GM23338 (cell line): ENCODE data around the gene RRAS. TPM values are rescaled to one million over a fixed set of nuclear protein-coding genes. Genes with fewer than 3 reads are reported as not detected.
A peak's percentile ranks its signal among the peaks of the same experiment; 100 is the strongest.

Source experiments
- ATAC-seq: fragments of 200-7000 bp; cut with Tn5 transposase; 3 replicates; pipeline ENCODE4 v1.9.1; 2020
- DNase-seq: peaks from one replicate; pipeline ENCODE4 v3.0.0-alpha.2; 2015; ENCODE audit warnings: low spot score
- H2AFZ ChIP-seq: fragments of 200-600 bp; sonication (generic); 2 replicates; pipeline ENCODE4 v1.8.0; 2016; ENCODE audit warnings: antibody characterized with exemption, mild to moderate bottlenecking, moderate library complexity
- H3F3A ChIP-seq: fragments of 200-600 bp; sonication (generic); replicated peaks from 2 replicates; pipeline ENCODE4 v1.8.0; 2017; ENCODE audit warnings: antibody characterized with exemption, mixed run types, low read depth
- H3K27ac ChIP-seq: fragments of 200-600 bp; sonication (generic); 2 replicates; pipeline ENCODE4 v1.6.1; 2016; ENCODE audit warnings: low read depth
- H3K27me3 ChIP-seq: fragments of 200-600 bp; sonication (generic); 2 replicates; pipeline ENCODE4 v1.8.0; 2016; ENCODE audit warnings: mild to moderate bottlenecking, mixed run types, moderate library complexity; ENCODE audit not compliant: insufficient read depth
- H3K36me3 ChIP-seq: fragments of 200-600 bp; sonication (generic); 2 replicates; pipeline ENCODE4 v1.8.0; 2016; ENCODE audit warnings: mild to moderate bottlenecking; ENCODE audit not compliant: insufficient read depth
- H3K4me1 ChIP-seq: fragments of 200-600 bp; sonication (generic); 2 replicates; pipeline ENCODE4 v1.8.0; 2016; ENCODE audit warnings: mild to moderate bottlenecking, moderate library complexity; ENCODE audit not compliant: insufficient read depth
- H3K4me2 ChIP-seq: fragments of 200-600 bp; sonication (generic); 2 replicates; pipeline ENCODE4 v1.7.1; 2017; ENCODE audit warnings: mixed run types
- H3K4me3 ChIP-seq: fragments of 200-600 bp; sonication (generic); 2 replicates; pipeline ENCODE4 v1.6.1; 2016; ENCODE audit warnings: mixed run types
- H3K79me2 ChIP-seq: fragments of 200-600 bp; sonication (generic); replicated peaks from 2 replicates; pipeline ENCODE4 v1.8.0; 2017; ENCODE audit warnings: mild to moderate bottlenecking; ENCODE audit not compliant: insufficient read depth
- H3K9me2 ChIP-seq: fragments of 200-600 bp; sonication (generic); 2 replicates; pipeline ENCODE4 v1.8.0; 2017; ENCODE audit not compliant: insufficient read depth
- H4K20me1 ChIP-seq: fragments of 200-600 bp; sonication (generic); replicated peaks from 2 replicates; pipeline ENCODE4 v1.8.0; 2017; ENCODE audit warnings: mild to moderate bottlenecking; ENCODE audit not compliant: insufficient read depth
- H3K27ac Mint-ChIP-seq: 2 replicates; pipeline ENCODE4 v1.8.0; 2020; ENCODE audit warnings: inconsistent platforms, mild to moderate bottlenecking, moderate library complexity, mixed read lengths
- H3K27me3 Mint-ChIP-seq: 3 replicates; pipeline ENCODE4 v1.8.0; 2022; ENCODE audit warnings: low read depth, mild to moderate bottlenecking, moderate library complexity, mixed read lengths, inconsistent platforms; ENCODE audit not compliant: insufficient read depth, poor library complexity
- H3K36me3 Mint-ChIP-seq: 3 replicates; pipeline ENCODE4 v1.8.0; 2021; ENCODE audit warnings: low read depth, mild to moderate bottlenecking, inconsistent platforms, moderate library complexity, mixed read lengths
- H3K4me1 Mint-ChIP-seq: 3 replicates; pipeline ENCODE4 v1.8.0; 2020; ENCODE audit warnings: mild to moderate bottlenecking, inconsistent platforms, mixed read lengths
- H3K4me3 Mint-ChIP-seq: 3 replicates; pipeline ENCODE4 v1.8.0; 2021; ENCODE audit warnings: moderate library complexity, mild to moderate bottlenecking, inconsistent platforms, mixed read lengths
- H3K9me3 Mint-ChIP-seq: 3 replicates; pipeline ENCODE4 v1.8.0; 2020; ENCODE audit warnings: moderate library complexity, mild to moderate bottlenecking, inconsistent platforms, mixed read lengths
- CREB1 ChIP-seq: fragments of 250-450 bp; sonication (Bioruptor Pico); IDR thresholded peaks from 2 replicates; pipeline ENCODE4 v1.5.0; 2020; ENCODE audit warnings: low read depth, mild to moderate bottlenecking, moderate library complexity
- CTCF ChIP-seq, 2 experiments: fragments of 200-600 bp in 1 of 2; sonication (generic) in 1 of 2; conservative IDR thresholded peaks; 2 replicates each; pipeline versions ENCODE4 v1.5.1 to v1.6.1; 2016 to 2017; ENCODE audit warnings: antibody characterized with exemption in 2 of 2, low read depth in 2 of 2, mild to moderate bottlenecking in 2 of 2, moderate library complexity in 1 of 2
- EZH2phosphoT487 ChIP-seq: fragments of 200-600 bp; sonication (generic); IDR thresholded peaks from one replicate; pipeline ENCODE4 v1.8.1; 2018; ENCODE audit warnings: antibody characterized with exemption; ENCODE audit not compliant: unreplicated experiment
- JUNB ChIP-seq: IDR thresholded peaks from one replicate; pipeline ENCODE4 v1.6.1; 2016; ENCODE audit warnings: antibody characterized with exemption; ENCODE audit not compliant: unreplicated experiment
- NANOG ChIP-seq: IDR thresholded peaks from 2 replicates; pipeline ENCODE4 v1.6.1; 2016; ENCODE audit warnings: antibody characterized with exemption, borderline replicate concordance
- POLR2AphosphoS5 ChIP-seq: IDR thresholded peaks from 2 replicates; pipeline ENCODE4 v1.6.1; 2016; ENCODE audit warnings: antibody characterized with exemption, low read depth
- REST ChIP-seq: IDR thresholded peaks from one replicate; pipeline ENCODE4 v1.6.1; 2018; ENCODE audit warnings: antibody characterized with exemption; ENCODE audit not compliant: unreplicated experiment
- STAT1 ChIP-seq: IDR thresholded peaks from one replicate; pipeline ENCODE4 v1.6.1; 2016; ENCODE audit warnings: antibody characterized with exemption; ENCODE audit not compliant: unreplicated experiment
- ZNF114 ChIP-seq: fragments of 250-450 bp; sonication (Bioruptor Pico); IDR thresholded peaks from 2 replicates; pipeline ENCODE4 v1.5.0; 2020; ENCODE audit warnings: mild to moderate bottlenecking, moderate library complexity
- ZNF331 ChIP-seq: fragments of 250-450 bp; sonication (Bioruptor Pico); IDR thresholded peaks from 2 replicates; pipeline ENCODE4 v1.5.0; 2020; ENCODE audit warnings: low read depth, mild to moderate bottlenecking, moderate library complexity
- ZNF462 ChIP-seq: fragments of 250-450 bp; sonication (Bioruptor Pico); IDR thresholded peaks from 2 replicates; pipeline ENCODE4 v1.5.0; 2020; ENCODE audit warnings: mild to moderate bottlenecking, moderate library complexity
- polyA plus RNA-seq: library from polyadenylated mRNA; unstranded; fragments of >200 nt; fragmentation: Nextera tagmentation; extraction: Ambion mirVana; gene quantifications from 2 replicates; pipeline ENCODE4 v1.2.1, GENCODE V29; 2016
- total RNA-seq: library from RNA; depleted of rRNA; stranded (reverse); fragments of >200 nt; shearing (Covaris generic); gene quantifications from 2 replicates; pipeline ENCODE4 v1.2.3, GENCODE V29; 2014
- TF ChIP-seq, protein P1 (sequence below): IDR thresholded peaks from 2 replicates; pipeline ENCODE4 v1.6.1; 2016; ENCODE audit warnings: antibody characterized with exemption

Gene RRAS
- total and polyA plus RNA-seq, 2 experiments from 2014 or later, result 9.3 to 30.0 TPM

GRCh38 chr19:49593233-49594113 lies 46.5 kb downstream of the RRAS start:
- no peaks in the 10 kb centered on the region for H3K9me2 ChIP-seq
- no peaks in the 10 kb centered on the region for H3K27me3 ChIP-seq
- peak overlapping the region; percentile 88 for H3K4me2 ChIP-seq
- peak; percentile 38 for ATAC-seq
- H4K20me1 ChIP-seq, result peaks cover under 1% of the 10 kb centered on the region; the same call in 1 of the 2 replicates
- H3K79me2 ChIP-seq, result peaks cover 48% of the 10 kb centered on the region
- peaks cover 24% of the 10 kb centered on the region for H3F3A ChIP-seq
- Mint-ChIP-seq H3K4me3 (peak overlapping the region; percentile 90), H3K4me1 (peaks cover 12% of the 10 kb centered on the region), H3K27me3 (peaks cover 22% of the 10 kb centered on the region), H3K9me3 (no peaks in the 10 kb centered on the region; the same call in 2 of the 3 replicates), H3K36me3 (peaks cover 36% of the 10 kb centered on the region), H3K27ac (peak overlapping the region; percentile 93)
- TF ChIP-seq CTCF (conservative IDR thresholded peaks at IDR 0.05; ENCODE audit: low read depth in 2 of 2), result no peak
- TF ChIP-seq, protein P1, sequence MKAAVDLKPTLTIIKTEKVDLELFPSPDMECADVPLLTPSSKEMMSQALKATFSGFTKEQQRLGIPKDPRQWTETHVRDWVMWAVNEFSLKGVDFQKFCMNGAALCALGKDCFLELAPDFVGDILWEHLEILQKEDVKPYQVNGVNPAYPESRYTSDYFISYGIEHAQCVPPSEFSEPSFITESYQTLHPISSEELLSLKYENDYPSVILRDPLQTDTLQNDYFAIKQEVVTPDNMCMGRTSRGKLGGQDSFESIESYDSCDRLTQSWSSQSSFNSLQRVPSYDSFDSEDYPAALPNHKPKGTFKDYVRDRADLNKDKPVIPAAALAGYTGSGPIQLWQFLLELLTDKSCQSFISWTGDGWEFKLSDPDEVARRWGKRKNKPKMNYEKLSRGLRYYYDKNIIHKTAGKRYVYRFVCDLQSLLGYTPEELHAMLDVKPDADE, result no peak
- TF ChIP-seq ZNF331 (CRISPR knock-in tag), result no peak
- no peak for TF ChIP-seq REST
- TF ChIP-seq CREB1 (CRISPR knock-in tag), result peak; percentile 37; the same call in 1 of the 2 replicates
- TF ChIP-seq STAT1, result no peak
- no peak for TF ChIP-seq EZH2phosphoT487
- no peak for TF ChIP-seq ZNF114 (CRISPR knock-in tag)
- peak; percentile 76 for TF ChIP-seq POLR2AphosphoS5
- no peak for TF ChIP-seq NANOG
- TF ChIP-seq ZNF462, result no peak
- TF ChIP-seq JUNB, result no peak
- H3K36me3 ChIP-seq, result peaks cover 8% of the 10 kb centered on the region; the same call in 1 of the 2 replicates
- H3K4me3 ChIP-seq, result peak overlapping the region; percentile 99
- peak overlapping the region; percentile 99 for H3K27ac ChIP-seq
- DNase-seq, result peak; percentile 99
- H2AFZ ChIP-seq, result no peak overlapping the region
- H3K4me1 ChIP-seq, result peaks cover 9% of the 10 kb centered on the region
